ENCODE results near the gene LAMC2.
A peak's percentile ranks its signal among the peaks of the same experiment; 100 is the strongest.

The LAMC2 gene

DNA sequence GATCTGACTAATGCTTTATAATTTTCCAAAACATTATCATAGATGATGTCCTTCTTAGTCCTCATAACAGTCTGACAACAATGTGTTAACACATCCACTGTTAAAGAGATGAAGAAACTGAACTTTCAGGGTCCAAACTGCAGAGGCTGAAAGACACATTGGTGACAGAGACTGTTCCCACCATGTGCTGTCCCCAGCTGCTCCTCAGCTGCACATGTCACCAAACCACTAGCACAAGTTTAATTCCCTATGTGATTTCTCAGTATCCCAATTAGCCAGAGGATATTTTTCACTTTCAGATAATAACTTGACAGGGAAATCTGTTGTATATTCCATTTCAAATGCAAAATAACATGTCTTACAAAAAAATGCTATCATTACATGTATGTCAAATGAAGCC, 24.6 kb downstream of the LAMC2 start:
- H2BK5ac ChIP-seq (ENCODE audit: low read length), result no peak overlapping the region
- no peak for DNase-seq (ENCODE audit: low spot score)
- H4K91ac ChIP-seq (ENCODE audit: low read depth, low read length, poor library complexity), result no peak overlapping the region
- no peak overlapping the region for H2BK120ac ChIP-seq (ENCODE audit: low read depth, low read length)
- no peak overlapping the region for H3K9ac ChIP-seq (ENCODE audit: low read depth, low read length, poor library complexity)
- no peak overlapping the region for H3K14ac ChIP-seq (ENCODE audit: low read length)
- H3K4me3 ChIP-seq (ENCODE audit: low read length in 2 of 2), result no peak overlapping the region
- no peaks in the 10 kb centered on the region for H3K79me1 ChIP-seq (ENCODE audit: low read depth, low read length)
- no peak overlapping the region for H3K4me2 ChIP-seq (ENCODE audit: insufficient read depth, low read length, poor library complexity, severe bottlenecking)
- H3K27me3 ChIP-seq (ENCODE audit: control insufficient read depth in 3 of 3, insufficient read depth in 3 of 3, low read depth in 1 of 3, low read length in 3 of 3), result no peaks in the 10 kb centered on the region
- no peak overlapping the region for H3K18ac ChIP-seq (ENCODE audit: low read length)
- H3K23ac ChIP-seq (ENCODE audit: low read depth, low read length, poor library complexity), result no peak overlapping the region
- no peak overlapping the region for H2BK15ac ChIP-seq (ENCODE audit: low read length)
- H3K4ac ChIP-seq (ENCODE audit: low read length), result no peak overlapping the region
- H2BK12ac ChIP-seq (ENCODE audit: low read length), result no peak overlapping the region
- no peak overlapping the region for H2AK5ac ChIP-seq (ENCODE audit: low read depth, low read length)
- no peaks in the 10 kb centered on the region for H3K36me3 ChIP-seq (replicated peaks in 1 of 2; ENCODE audit: control insufficient read depth in 2 of 2, insufficient read depth in 2 of 2, low read length in 2 of 2)
- no peak overlapping the region for H2AFZ ChIP-seq (ENCODE audit: low read length)
- H3K27ac ChIP-seq (replicated peaks; ENCODE audit: low read length), result no peak overlapping the region
- H3K9me3 ChIP-seq (replicated peaks in 1 of 2; ENCODE audit: control insufficient read depth in 2 of 2, insufficient read depth in 1 of 2, low read depth in 1 of 2, low read length in 2 of 2), result no peaks in the 10 kb centered on the region
- no peak overlapping the region for H4K8ac ChIP-seq (ENCODE audit: low read depth, low read length)
- no peaks in the 10 kb centered on the region for H3K4me1 ChIP-seq (ENCODE audit: control insufficient read depth in 2 of 2, insufficient read depth in 1 of 2, low read depth in 1 of 2, low read length in 2 of 2)

DNA sequence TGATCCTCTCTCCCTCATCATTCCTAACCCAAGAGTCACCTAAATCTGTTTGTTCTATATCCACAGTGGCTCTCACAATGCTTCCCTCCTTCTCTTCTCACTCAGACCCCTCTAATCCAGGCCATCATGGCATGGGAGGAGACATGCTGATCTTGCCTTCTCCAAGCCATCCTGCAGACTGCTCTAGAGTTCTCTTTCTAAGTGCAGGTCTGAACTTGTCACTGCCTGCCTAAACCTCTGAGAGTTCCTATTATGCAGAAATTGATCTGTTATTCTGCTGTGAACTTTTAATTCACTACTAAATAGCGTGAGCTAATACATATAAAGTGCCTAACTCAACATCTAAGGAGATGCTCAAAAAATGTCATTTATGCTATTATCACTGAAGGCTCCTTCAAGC, 26.8 kb downstream of the LAMC2 start:
- no peak overlapping the region for H2BK120ac ChIP-seq (ENCODE audit: low read depth, low read length)
- H3K27me3 ChIP-seq (ENCODE audit: control insufficient read depth in 3 of 3, insufficient read depth in 3 of 3, low read depth in 1 of 3, low read length in 3 of 3), result no peaks in the 10 kb centered on the region
- no peak overlapping the region for H4K8ac ChIP-seq (ENCODE audit: low read depth, low read length)
- H3K14ac ChIP-seq (ENCODE audit: low read length), result no peak overlapping the region
- peaks cover 0 to 2% of the 10 kb centered on the region in 2 donors for H3K4me1 ChIP-seq (ENCODE audit: control insufficient read depth in 2 of 2, insufficient read depth in 1 of 2, low read depth in 1 of 2, low read length in 2 of 2)
- H4K91ac ChIP-seq (ENCODE audit: low read depth, low read length, poor library complexity), result no peak overlapping the region
- H3K27ac ChIP-seq (replicated peaks; ENCODE audit: low read length), result no peak overlapping the region
- no peak overlapping the region for H2AK5ac ChIP-seq (ENCODE audit: low read depth, low read length)
- H3K36me3 ChIP-seq (replicated peaks in 1 of 2; ENCODE audit: control insufficient read depth in 2 of 2, insufficient read depth in 2 of 2, low read length in 2 of 2), result no peaks in the 10 kb centered on the region
- H3K4me3 ChIP-seq (ENCODE audit: low read length in 2 of 2), result no peak overlapping the region
- H3K4me2 ChIP-seq (ENCODE audit: insufficient read depth, low read length, poor library complexity, severe bottlenecking), result no peak overlapping the region
- no peak for DNase-seq (ENCODE audit: low spot score)
- H2AFZ ChIP-seq (ENCODE audit: low read length), result no peak overlapping the region
- H2BK12ac ChIP-seq (ENCODE audit: low read length), result no peak overlapping the region
- H2BK5ac ChIP-seq (ENCODE audit: low read length), result no peak overlapping the region
- WGBS, 2 donors (ENCODE audit: extremely low coverage in 2 of 2, insufficient read length in 2 of 2, insufficient replicate concordance in 1 of 2), result no CpG with 5 or more reads among the region's 1 CpG
- no peak overlapping the region for H3K18ac ChIP-seq (ENCODE audit: low read length)
- H3K9me3 ChIP-seq (replicated peaks in 1 of 2; ENCODE audit: control insufficient read depth in 2 of 2, insufficient read depth in 1 of 2, low read depth in 1 of 2, low read length in 2 of 2), result no peaks in the 10 kb centered on the region
- no peak overlapping the region for H3K4ac ChIP-seq (ENCODE audit: low read length)
- H2BK15ac ChIP-seq (ENCODE audit: low read length), result no peak overlapping the region
- no peak overlapping the region for H3K9ac ChIP-seq (ENCODE audit: low read depth, low read length, poor library complexity)
- no peaks in the 10 kb centered on the region for H3K79me1 ChIP-seq (ENCODE audit: low read depth, low read length)
- H3K23ac ChIP-seq (ENCODE audit: low read depth, low read length, poor library complexity), result no peak overlapping the region

DNA sequence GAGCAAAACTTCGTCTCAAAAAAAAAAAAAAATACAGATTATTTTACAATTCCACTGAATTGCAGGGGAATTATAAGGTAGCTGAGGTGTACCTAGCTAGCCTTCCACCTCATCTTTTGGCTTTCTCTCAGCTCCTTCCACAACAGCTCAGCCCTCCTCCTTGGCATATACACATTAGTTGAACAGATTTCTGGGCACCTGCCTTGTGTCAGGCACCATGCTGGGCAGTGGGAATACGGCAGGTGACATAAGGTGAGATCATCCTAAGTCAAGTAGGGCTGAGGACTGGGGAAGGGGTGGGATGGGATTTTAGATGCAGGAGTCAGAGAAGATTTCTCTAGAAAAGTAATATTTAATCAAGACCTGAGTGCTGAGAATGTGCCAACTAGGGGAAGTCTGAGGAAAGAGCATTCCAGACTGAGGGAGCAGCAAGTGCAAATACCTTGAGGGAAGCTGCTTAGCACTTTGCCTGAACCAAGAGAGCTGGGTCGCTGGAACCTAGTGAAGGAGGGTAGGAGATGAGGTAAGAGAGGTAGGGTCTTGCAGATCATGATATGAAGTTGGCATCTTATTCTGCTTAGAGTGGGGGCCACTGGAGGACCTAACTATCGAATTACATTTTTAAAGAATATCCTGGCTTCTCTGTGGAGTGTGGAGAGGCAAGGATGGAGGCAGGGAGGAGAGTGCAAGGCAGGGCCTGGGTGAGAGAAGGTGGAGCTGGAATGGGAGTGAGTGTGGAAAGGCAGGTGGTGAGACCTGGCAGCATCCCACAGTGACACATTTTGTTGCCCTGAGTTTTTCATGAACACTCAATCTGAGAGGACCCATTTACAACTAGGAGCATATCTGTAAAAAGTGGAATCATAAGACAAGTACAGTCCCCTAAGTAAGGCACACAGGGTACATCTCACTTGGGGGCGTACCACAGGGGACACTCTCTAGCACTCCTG, 28.2 kb downstream of the LAMC2 start:
- Histone ChIP-seq H3K27me3 (ENCODE audit: control insufficient read depth in 3 of 3, insufficient read depth in 3 of 3, low read depth in 1 of 3, low read length in 3 of 3) (no peaks in the 10 kb centered on the region), H3K9me3 (replicated peaks in 1 of 2; ENCODE audit: control insufficient read depth in 2 of 2, insufficient read depth in 1 of 2, low read depth in 1 of 2, low read length in 2 of 2) (no peaks in the 10 kb centered on the region), H2AK5ac (ENCODE audit: low read depth, low read length) (no peak overlapping the region), H4K8ac (ENCODE audit: low read depth, low read length) (no peak overlapping the region), H3K79me1 (ENCODE audit: low read depth, low read length) (no peaks in the 10 kb centered on the region), H3K4me1 (ENCODE audit: control insufficient read depth in 2 of 2, insufficient read depth in 1 of 2, low read depth in 1 of 2, low read length in 2 of 2) (peaks cover 8 to 11% of the 10 kb centered on the region in 2 donors), H3K18ac (ENCODE audit: low read length) (no peak overlapping the region), H2BK5ac (ENCODE audit: low read length) (no peak overlapping the region), H3K4me3 (ENCODE audit: low read length in 2 of 2) (no peak overlapping the region), H3K23ac (ENCODE audit: low read depth, low read length, poor library complexity) (no peak overlapping the region), H3K9ac (ENCODE audit: low read depth, low read length, poor library complexity) (no peak overlapping the region), H4K91ac (ENCODE audit: low read depth, low read length, poor library complexity) (no peak overlapping the region), H3K36me3 (replicated peaks in 1 of 2; ENCODE audit: control insufficient read depth in 2 of 2, insufficient read depth in 2 of 2, low read length in 2 of 2) (no peaks in the 10 kb centered on the region), H3K27ac (replicated peaks; ENCODE audit: low read length) (no peak overlapping the region), H3K4ac (ENCODE audit: low read length) (no peak overlapping the region), H2BK120ac (ENCODE audit: low read depth, low read length) (no peak overlapping the region), H3K14ac (ENCODE audit: low read length) (no peak overlapping the region), H2BK15ac (ENCODE audit: low read length) (peak overlapping the region; percentile 27), H3K4me2 (ENCODE audit: insufficient read depth, low read length, poor library complexity, severe bottlenecking) (no peak overlapping the region), H2BK12ac (ENCODE audit: low read length) (no peak overlapping the region), H2AFZ (ENCODE audit: low read length) (no peak overlapping the region)
- no peak for DNase-seq (ENCODE audit: low spot score)
- WGBS, 2 donors (ENCODE audit: extremely low coverage in 2 of 2, insufficient read length in 2 of 2, insufficient replicate concordance in 1 of 2), result no CpG with 5 or more reads among the region's 5 CpGs

DNA sequence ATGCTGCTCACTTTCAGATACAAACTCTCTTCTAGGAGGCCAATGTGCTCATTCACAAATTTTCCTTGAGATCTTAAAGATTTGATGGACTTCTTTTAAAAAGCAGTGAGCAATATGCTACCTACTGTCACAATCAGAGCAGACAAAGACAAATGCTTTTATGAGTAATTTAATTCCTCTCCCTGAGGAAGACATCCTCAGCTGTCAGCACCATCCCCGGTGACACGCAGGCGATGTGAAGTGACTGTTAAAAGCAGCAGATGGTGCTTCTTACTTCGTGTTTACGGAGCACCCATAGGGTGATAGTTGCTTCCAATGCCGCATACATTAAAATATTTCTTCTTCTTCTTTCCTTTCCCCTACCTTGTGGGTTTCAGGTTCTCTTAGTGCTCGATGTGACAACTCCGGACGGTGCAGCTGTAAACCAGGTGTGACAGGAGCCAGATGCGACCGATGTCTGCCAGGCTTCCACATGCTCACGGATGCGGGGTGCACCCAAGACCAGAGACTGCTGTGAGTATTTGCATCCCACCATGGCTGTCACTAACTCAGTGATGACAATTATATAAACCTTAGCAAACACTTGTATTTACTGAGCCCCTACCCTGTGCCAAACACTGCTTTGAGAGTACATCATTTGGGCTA, 29.1 kb downstream of the LAMC2 start:
- no peak overlapping the region for H3K23ac ChIP-seq (ENCODE audit: low read depth, low read length, poor library complexity)
- H3K18ac ChIP-seq (ENCODE audit: low read length), result no peak overlapping the region
- no peak overlapping the region for H2BK5ac ChIP-seq (ENCODE audit: low read length)
- H3K27ac ChIP-seq (replicated peaks; ENCODE audit: low read length), result no peak overlapping the region
- WGBS, 2 donors (ENCODE audit: extremely low coverage in 2 of 2, insufficient read length in 2 of 2, insufficient replicate concordance in 1 of 2), result no CpG with 5 or more reads among the region's 13 CpGs
- H3K4me3 ChIP-seq (ENCODE audit: low read length in 2 of 2), result no peak overlapping the region
- H3K4me2 ChIP-seq (ENCODE audit: insufficient read depth, low read length, poor library complexity, severe bottlenecking), result no peak overlapping the region
- no peak overlapping the region for H2BK12ac ChIP-seq (ENCODE audit: low read length)
- H3K79me1 ChIP-seq (ENCODE audit: low read depth, low read length), result no peaks in the 10 kb centered on the region
- no peak overlapping the region for H3K4ac ChIP-seq (ENCODE audit: low read length)
- DNase-seq (ENCODE audit: low spot score), result no peak
- H2AFZ ChIP-seq (ENCODE audit: low read length), result no peak overlapping the region
- no peak overlapping the region for H3K14ac ChIP-seq (ENCODE audit: low read length)
- H2BK120ac ChIP-seq (ENCODE audit: low read depth, low read length), result no peak overlapping the region
- H3K9ac ChIP-seq (ENCODE audit: low read depth, low read length, poor library complexity), result no peak overlapping the region
- no peak overlapping the region for H4K91ac ChIP-seq (ENCODE audit: low read depth, low read length, poor library complexity)
- H2AK5ac ChIP-seq (ENCODE audit: low read depth, low read length), result no peak overlapping the region
- H4K8ac ChIP-seq (ENCODE audit: low read depth, low read length), result no peak overlapping the region
- H3K36me3 ChIP-seq (replicated peaks in 1 of 2; ENCODE audit: control insufficient read depth in 2 of 2, insufficient read depth in 2 of 2, low read length in 2 of 2), result no peaks in the 10 kb centered on the region
- peaks cover 10 to 11% of the 10 kb centered on the region in 2 donors for H3K4me1 ChIP-seq (ENCODE audit: control insufficient read depth in 2 of 2, insufficient read depth in 1 of 2, low read depth in 1 of 2, low read length in 2 of 2)
- H3K27me3 ChIP-seq (ENCODE audit: control insufficient read depth in 3 of 3, insufficient read depth in 3 of 3, low read depth in 1 of 3, low read length in 3 of 3), result no peaks in the 10 kb centered on the region
- no peaks in the 10 kb centered on the region for H3K9me3 ChIP-seq (replicated peaks in 1 of 2; ENCODE audit: control insufficient read depth in 2 of 2, insufficient read depth in 1 of 2, low read depth in 1 of 2, low read length in 2 of 2)
- H2BK15ac ChIP-seq (ENCODE audit: low read length), result no peak overlapping the region

Measured in neuronal stem cell (in vitro differentiated cells).